Trophoblast cell (in vitro differentiated cells and primary cell): Measurements from ENCODE around the gene GALNT7.
A peak's percentile ranks its signal among the peaks of the same experiment; 100 is the strongest.

Experiments
- DNase-seq, 2 donors: peaks; one replicate each; pipeline ENCODE4 v3.0.0-alpha.2; 2016
- H2AFZ ChIP-seq: 2 replicates; pipeline ENCODE4 v1.6.1; 2013; ENCODE audit warnings: low read length, moderate library complexity, mild to moderate bottlenecking; ENCODE audit not compliant: insufficient read depth, poor library complexity
- H2AK5ac ChIP-seq: 2 replicates; pipeline ENCODE4 v1.6.1; 2013; ENCODE audit warnings: mild to moderate bottlenecking, low read length
- H2BK120ac ChIP-seq: 2 replicates; pipeline ENCODE4 v1.6.1; 2013; ENCODE audit warnings: low read length, mild to moderate bottlenecking, moderate library complexity; ENCODE audit not compliant: insufficient read depth, poor library complexity
- H2BK12ac ChIP-seq: 2 replicates; pipeline ENCODE4 v1.6.1; 2013; ENCODE audit warnings: mild to moderate bottlenecking, low read length, moderate library complexity
- H2BK5ac ChIP-seq: 2 replicates; pipeline ENCODE4 v1.6.1; 2013; ENCODE audit warnings: low read length, low read depth, moderate library complexity, mild to moderate bottlenecking; ENCODE audit not compliant: poor library complexity
- H3K14ac ChIP-seq: 2 replicates; pipeline ENCODE4 v1.6.1; 2013; ENCODE audit warnings: mild to moderate bottlenecking, low read length
- H3K18ac ChIP-seq: 2 replicates; pipeline ENCODE4 v1.6.1; 2013; ENCODE audit warnings: mild to moderate bottlenecking, low read length
- H3K23ac ChIP-seq: 2 replicates; pipeline ENCODE4 v1.6.1; 2013; ENCODE audit warnings: low read length
- H3K27ac ChIP-seq: 2 replicates; pipeline ENCODE4 v1.5.1; 2013; ENCODE audit warnings: low read depth, mild to moderate bottlenecking, inconsistent platforms, low read length, moderate library complexity
- H3K27me3 ChIP-seq: 2 replicates; pipeline ENCODE4 v1.6.1; 2013; ENCODE audit warnings: inconsistent platforms, mild to moderate bottlenecking, low read length, moderate library complexity; ENCODE audit not compliant: insufficient read depth
- H3K36me3 ChIP-seq, 2 experiments: 1 replicate in 1 of 2; 2 replicates in 1 of 2; pipeline ENCODE4 v1.6.1; 2013; ENCODE audit warnings: low read length in 2 of 2, mild to moderate bottlenecking in 2 of 2, moderate library complexity in 1 of 2; ENCODE audit not compliant: insufficient read depth in 2 of 2, control insufficient read depth in 1 of 2
- H3K4ac ChIP-seq: 2 replicates; pipeline ENCODE4 v1.6.1; 2013; ENCODE audit warnings: low read depth, mild to moderate bottlenecking, low read length, moderate library complexity
- H3K4me1 ChIP-seq, 2 experiments: 1 replicate in 1 of 2; 2 replicates in 1 of 2; pipeline ENCODE4 v1.6.1; 2013; ENCODE audit warnings: low read length in 2 of 2, mild to moderate bottlenecking in 2 of 2, moderate library complexity in 1 of 2; ENCODE audit not compliant: insufficient read depth in 2 of 2, control insufficient read depth in 1 of 2
- H3K4me2 ChIP-seq: 2 replicates; pipeline ENCODE4 v1.6.1; 2013; ENCODE audit warnings: inconsistent platforms, mild to moderate bottlenecking, low read length, moderate library complexity
- H3K4me3 ChIP-seq: 2 replicates; pipeline ENCODE4 v1.5.1; 2013; ENCODE audit warnings: mild to moderate bottlenecking, low read depth, low read length, inconsistent platforms
- H3K79me1 ChIP-seq: one replicate; pipeline ENCODE4 v1.6.1; 2013; ENCODE audit warnings: low read length
- H3K79me2 ChIP-seq: 2 replicates; pipeline ENCODE4 v1.6.1; 2013; ENCODE audit warnings: low read length, mild to moderate bottlenecking; ENCODE audit not compliant: control insufficient read depth, insufficient read depth, poor library complexity
- H3K9ac ChIP-seq: 2 replicates; pipeline ENCODE4 v1.6.1; 2013; ENCODE audit warnings: mild to moderate bottlenecking, low read length
- H3K9me3 ChIP-seq: 2 replicates; pipeline ENCODE4 v1.6.1; 2013; ENCODE audit warnings: low read depth, mild to moderate bottlenecking, control low read depth, inconsistent platforms, low read length; ENCODE audit not compliant: insufficient read depth
- H4K12ac ChIP-seq: 2 replicates; pipeline ENCODE4 v1.6.1; 2013; ENCODE audit warnings: low read depth, mild to moderate bottlenecking, low read length, moderate library complexity
- H4K8ac ChIP-seq: 2 replicates; pipeline ENCODE4 v1.6.1; 2013; ENCODE audit warnings: low read depth, mild to moderate bottlenecking, low read length, moderate library complexity
- H4K91ac ChIP-seq: one replicate; pipeline ENCODE4 v1.6.1; 2013; ENCODE audit warnings: low read depth, mild to moderate bottlenecking, low read length, moderate library complexity
- WGBS: extraction: QIAGEN DNeasy Blood & Tissue Kit; methylation state at CpG from one replicate; pipeline ENCODE4 v1.1.7; 2013; ENCODE audit warnings: missing lambda C conversion rate; ENCODE audit not compliant: insufficient read length, insufficient coverage; ENCODE audit errors: extremely low coverage; 5-methylcytosine and 5-hydroxymethylcytosine counted together

GALNT7 gene

DNA sequence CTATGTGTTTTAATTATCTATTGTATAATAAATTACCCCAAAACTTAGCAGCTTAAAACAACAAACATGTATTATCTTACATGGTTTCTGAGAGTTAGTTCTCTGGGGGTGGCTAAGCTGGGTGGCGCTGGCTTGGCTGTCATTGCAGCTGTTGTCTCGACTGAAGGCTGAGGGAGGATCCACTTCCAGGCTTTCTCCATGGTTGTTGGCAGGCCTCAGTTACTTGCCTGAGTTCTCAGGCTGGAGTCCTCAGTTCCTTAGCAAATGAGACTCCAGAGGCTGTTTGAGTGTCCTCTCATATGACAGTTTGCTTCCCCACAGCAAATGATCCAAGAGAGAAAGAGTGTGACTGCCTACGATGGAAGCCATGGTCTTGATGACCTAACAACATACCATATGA, 23.5 kb upstream of the GALNT7 start:
- Histone ChIP-seq H2BK5ac (no peak overlapping the region), H3K9me3 (no peaks in the 10 kb centered on the region), H3K4me3 (no peak overlapping the region), H2AFZ (no peak overlapping the region), H3K79me1 (no peaks in the 10 kb centered on the region), H2BK12ac (no peak overlapping the region), H3K36me3 (no peaks in the 10 kb centered on the region), H3K23ac (no peak overlapping the region), H3K4ac (no peak overlapping the region), H3K27me3 (no peaks in the 10 kb centered on the region), H3K4me1 (peaks cover 0 to 3% of the 10 kb centered on the region in 2 experiments), H2AK5ac (no peak overlapping the region), H3K27ac (no peak overlapping the region), H3K4me2 (no peak overlapping the region), H3K79me2 (no peaks in the 10 kb centered on the region), H3K9ac (peak overlapping the region; percentile 33), H4K12ac (no peak overlapping the region), H3K18ac (no peak overlapping the region), H3K14ac (no peak overlapping the region), H2BK120ac (no peak overlapping the region), H4K91ac (no peak overlapping the region), H4K8ac (no peak overlapping the region)
- no CpG with 5 or more reads among the region's 3 CpGs for WGBS
- DNase-seq, result peak in 1 of 2 donors; percentile 16

DNA sequence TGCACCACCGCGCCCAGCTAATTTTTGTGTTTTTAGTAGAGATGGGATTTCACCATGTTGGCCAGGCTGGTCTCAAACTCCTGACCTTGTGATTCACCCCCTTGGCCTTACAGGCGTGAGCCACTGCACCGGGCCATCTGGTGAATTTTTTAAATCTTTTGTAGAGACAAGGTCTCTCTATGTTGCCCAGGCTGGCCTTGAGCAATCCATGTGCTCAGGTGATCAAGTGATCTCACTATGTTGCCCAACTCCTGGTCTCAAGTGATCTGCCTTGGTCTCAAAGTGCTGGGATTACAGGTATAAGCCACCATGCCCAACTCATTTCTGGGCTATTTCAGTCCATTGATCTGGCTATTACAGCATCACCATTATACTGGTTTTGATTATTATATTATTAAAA, 22.2 kb upstream of the GALNT7 start:
- DNase-seq, result peak; percentile 94 to 97
- no peak overlapping the region for H2BK5ac ChIP-seq

DNA sequence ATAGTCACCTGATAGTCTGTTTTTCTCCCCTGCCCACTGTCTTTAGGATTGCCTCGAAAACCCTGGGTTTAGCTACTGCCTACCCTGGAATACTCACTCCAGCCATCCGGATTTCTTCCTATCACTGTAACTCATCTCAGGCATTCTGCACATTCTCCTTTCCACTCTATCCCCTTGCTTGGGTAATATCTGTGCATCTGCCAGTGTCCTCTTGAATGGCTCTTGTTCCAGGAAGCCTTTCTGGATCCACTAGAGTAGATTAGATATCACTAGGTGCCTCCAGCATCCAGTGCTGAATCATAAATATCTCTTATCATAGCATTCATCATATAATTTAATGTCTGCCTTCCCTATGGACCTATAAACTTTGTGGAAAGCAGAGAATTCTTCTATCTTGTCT, 17.1 kb upstream of the GALNT7 start:
- H3K4me2 ChIP-seq, result no peak overlapping the region
- H2BK12ac ChIP-seq, result no peak overlapping the region
- no peak overlapping the region for H3K4me3 ChIP-seq
- no peak overlapping the region for H2BK5ac ChIP-seq
- H3K27me3 ChIP-seq, result no peaks in the 10 kb centered on the region
- H3K18ac ChIP-seq, result no peak overlapping the region
- H3K79me2 ChIP-seq, result no peaks in the 10 kb centered on the region
- no peak overlapping the region for H3K23ac ChIP-seq
- no peaks in the 10 kb centered on the region for H3K79me1 ChIP-seq
- H3K14ac ChIP-seq, result no peak overlapping the region
- no peak overlapping the region for H4K12ac ChIP-seq
- H2BK120ac ChIP-seq, result no peak overlapping the region
- no peak overlapping the region for H2AFZ ChIP-seq
- no peak overlapping the region for H3K27ac ChIP-seq
- H3K36me3 ChIP-seq, result no peaks in the 10 kb centered on the region
- peak; percentile 22 to 68 for DNase-seq
- H2AK5ac ChIP-seq, result no peak overlapping the region
- no peak overlapping the region for H3K4ac ChIP-seq
- no CpG with 5 or more reads among the region's 2 CpGs for WGBS
- peaks cover 0 to 3% of the 10 kb centered on the region in 2 experiments for H3K4me1 ChIP-seq
- no peak overlapping the region for H3K9ac ChIP-seq
- H4K8ac ChIP-seq, result no peak overlapping the region
- H4K91ac ChIP-seq, result no peak overlapping the region
- no peaks in the 10 kb centered on the region for H3K9me3 ChIP-seq

More for the DNA sequence above, 22.2 kb upstream of the GALNT7 start:
- Histone ChIP-seq H2AFZ (no peak overlapping the region), H3K4me2 (no peak overlapping the region), H3K14ac (no peak overlapping the region), H3K27me3 (no peaks in the 10 kb centered on the region), H3K9ac (no peak overlapping the region), H3K4me3 (no peak overlapping the region), H3K23ac (no peak overlapping the region), H3K27ac (no peak overlapping the region), H3K18ac (no peak overlapping the region), H2AK5ac (no peak overlapping the region), H3K79me1 (no peaks in the 10 kb centered on the region), H3K4ac (no peak overlapping the region), H2BK120ac (no peak overlapping the region), H2BK12ac (no peak overlapping the region), H3K9me3 (no peaks in the 10 kb centered on the region), H4K8ac (no peak overlapping the region), H3K4me1 (peaks cover 0 to 3% of the 10 kb centered on the region in 2 experiments), H4K12ac (no peak overlapping the region), H3K79me2 (no peaks in the 10 kb centered on the region), H3K36me3 (no peaks in the 10 kb centered on the region), H4K91ac (no peak overlapping the region)
- WGBS, result no CpG with 5 or more reads among the region's 4 CpGs

DNA sequence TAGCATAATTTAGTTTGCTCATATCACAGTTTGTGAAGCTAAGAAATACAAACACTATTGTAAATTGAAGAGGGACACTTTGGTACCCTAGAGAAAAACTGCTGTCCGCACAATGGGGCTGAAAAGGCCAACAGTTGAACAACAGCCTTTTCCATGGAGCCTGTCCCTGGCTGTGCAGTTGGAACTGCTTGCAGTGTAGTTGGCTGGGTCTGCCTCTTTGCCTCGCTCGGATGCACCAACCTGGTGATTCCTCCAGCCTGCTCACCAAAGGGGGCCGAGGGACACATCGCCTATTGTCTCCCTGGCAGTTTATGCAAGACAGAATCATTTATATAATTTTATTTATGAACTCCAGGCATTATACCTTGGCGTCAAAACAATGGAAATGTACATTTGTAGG, 16.5 kb upstream of the GALNT7 start:
- H4K12ac ChIP-seq, result no peak overlapping the region
- H3K4me2 ChIP-seq, result no peak overlapping the region
- H3K79me1 ChIP-seq, result no peaks in the 10 kb centered on the region
- H3K4ac ChIP-seq, result no peak overlapping the region
- no peak overlapping the region for H3K9ac ChIP-seq
- H2AK5ac ChIP-seq, result no peak overlapping the region
- no peak overlapping the region for H2BK120ac ChIP-seq
- H2BK5ac ChIP-seq, result no peak overlapping the region
- H3K4me3 ChIP-seq, result no peak overlapping the region
- no peak overlapping the region for H4K91ac ChIP-seq
- DNase-seq, result no peak
- H2AFZ ChIP-seq, result no peak overlapping the region
- no peak overlapping the region for H3K18ac ChIP-seq
- H3K23ac ChIP-seq, result no peak overlapping the region
- no peaks in the 10 kb centered on the region for H3K27me3 ChIP-seq
- no peak overlapping the region for H3K14ac ChIP-seq
- no peak overlapping the region for H2BK12ac ChIP-seq
- H3K4me1 ChIP-seq, result peaks cover 0 to 3% of the 10 kb centered on the region in 2 experiments
- no peaks in the 10 kb centered on the region for H3K9me3 ChIP-seq
- WGBS, result no CpG with 5 or more reads among the region's 6 CpGs
- H3K36me3 ChIP-seq, result no peaks in the 10 kb centered on the region
- H4K8ac ChIP-seq, result no peak overlapping the region
- H3K79me2 ChIP-seq, result no peaks in the 10 kb centered on the region
- H3K27ac ChIP-seq, result no peak overlapping the region
